Mesothelial cell of epicardium (in vitro differentiated cells): ENCODE results near the gene ZKSCAN2. TPM values are rescaled to one million over a fixed set of nuclear protein-coding genes. Genes with fewer than 3 reads are reported as not detected.

Experiments
- DNase-seq, 2 experiments: peaks; one replicate each; pipeline ENCODE4 v3.0.0; 2021; ENCODE audit warnings: low spot score in 2 of 2; ENCODE audit not compliant: unreplicated experiment in 2 of 2
- H3K27ac Mint-ChIP-seq: 2 replicates; pipeline ENCODE4 v1.8.0; 2021; ENCODE audit warnings: mixed read lengths
- H3K27me3 Mint-ChIP-seq: 2 replicates; pipeline ENCODE4 v1.8.0; 2021; ENCODE audit warnings: low read depth, mixed read lengths
- H3K36me3 Mint-ChIP-seq: 2 replicates; pipeline ENCODE4 v1.8.0; 2021; ENCODE audit warnings: mixed read lengths
- H3K4me1 Mint-ChIP-seq: 2 replicates; pipeline ENCODE4 v1.8.0; 2021; ENCODE audit warnings: mixed read lengths
- H3K4me3 Mint-ChIP-seq: 2 replicates; pipeline ENCODE4 v1.8.0; 2021; ENCODE audit warnings: mild to moderate bottlenecking, moderate library complexity, mixed read lengths
- H3K9me3 Mint-ChIP-seq: 2 replicates; pipeline ENCODE4 v1.8.0; 2021; ENCODE audit warnings: mixed read lengths
- total RNA-seq: library from RNA; stranded (reverse); gene quantifications from 3 replicates; pipeline ENCODE4 v1.2.1, GENCODE V29; 2021
- TF ChIP-seq, protein P1 (sequence below): fragments of 200-600 bp; sonication (generic); IDR thresholded peaks from one replicate; pipeline ENCODE4 v1.5.0; 2021; ENCODE audit warnings: antibody characterized with exemption; ENCODE audit not compliant: unreplicated experiment

ZKSCAN2 gene
- total RNA-seq, 1 donor from 2014 or later, result 21.5 TPM

DNA sequence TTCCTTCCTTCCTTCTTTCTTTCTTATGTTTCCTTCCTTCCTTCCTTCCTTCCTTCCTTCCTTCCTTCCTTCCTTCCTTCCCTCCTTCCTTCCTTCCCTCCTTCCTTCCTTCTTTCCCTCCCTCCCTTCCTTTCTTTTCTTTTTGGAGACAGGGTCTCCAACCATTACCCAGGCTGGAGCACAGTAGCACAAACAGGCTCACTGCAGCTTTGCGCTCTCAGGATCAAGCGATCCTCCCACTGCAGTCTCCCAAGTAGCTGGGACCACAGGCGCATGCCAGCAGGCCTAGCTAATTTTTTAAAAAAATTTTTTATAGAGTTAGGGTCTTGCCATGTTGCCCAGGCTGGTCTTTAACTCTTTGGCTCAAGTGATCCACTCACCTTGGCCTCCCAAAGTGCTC lies 31.8 kb upstream of the ZKSCAN2 start:
- TF ChIP-seq, protein P1, sequence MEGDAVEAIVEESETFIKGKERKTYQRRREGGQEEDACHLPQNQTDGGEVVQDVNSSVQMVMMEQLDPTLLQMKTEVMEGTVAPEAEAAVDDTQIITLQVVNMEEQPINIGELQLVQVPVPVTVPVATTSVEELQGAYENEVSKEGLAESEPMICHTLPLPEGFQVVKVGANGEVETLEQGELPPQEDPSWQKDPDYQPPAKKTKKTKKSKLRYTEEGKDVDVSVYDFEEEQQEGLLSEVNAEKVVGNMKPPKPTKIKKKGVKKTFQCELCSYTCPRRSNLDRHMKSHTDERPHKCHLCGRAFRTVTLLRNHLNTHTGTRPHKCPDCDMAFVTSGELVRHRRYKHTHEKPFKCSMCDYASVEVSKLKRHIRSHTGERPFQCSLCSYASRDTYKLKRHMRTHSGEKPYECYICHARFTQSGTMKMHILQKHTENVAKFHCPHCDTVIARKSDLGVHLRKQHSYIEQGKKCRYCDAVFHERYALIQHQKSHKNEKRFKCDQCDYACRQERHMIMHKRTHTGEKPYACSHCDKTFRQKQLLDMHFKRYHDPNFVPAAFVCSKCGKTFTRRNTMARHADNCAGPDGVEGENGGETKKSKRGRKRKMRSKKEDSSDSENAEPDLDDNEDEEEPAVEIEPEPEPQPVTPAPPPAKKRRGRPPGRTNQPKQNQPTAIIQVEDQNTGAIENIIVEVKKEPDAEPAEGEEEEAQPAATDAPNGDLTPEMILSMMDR, result no peak
- DNase-seq, result no peak
- H3K9me3 Mint-ChIP-seq, result peaks cover 2% of the 10 kb centered on the region
- H3K36me3 Mint-ChIP-seq, result peaks cover 25% of the 10 kb centered on the region
- no peak overlapping the region for H3K27ac Mint-ChIP-seq
- no peaks in the 10 kb centered on the region for H3K27me3 Mint-ChIP-seq
- no peaks in the 10 kb centered on the region for H3K4me1 Mint-ChIP-seq
- H3K4me3 Mint-ChIP-seq, result no peak overlapping the region

DNA sequence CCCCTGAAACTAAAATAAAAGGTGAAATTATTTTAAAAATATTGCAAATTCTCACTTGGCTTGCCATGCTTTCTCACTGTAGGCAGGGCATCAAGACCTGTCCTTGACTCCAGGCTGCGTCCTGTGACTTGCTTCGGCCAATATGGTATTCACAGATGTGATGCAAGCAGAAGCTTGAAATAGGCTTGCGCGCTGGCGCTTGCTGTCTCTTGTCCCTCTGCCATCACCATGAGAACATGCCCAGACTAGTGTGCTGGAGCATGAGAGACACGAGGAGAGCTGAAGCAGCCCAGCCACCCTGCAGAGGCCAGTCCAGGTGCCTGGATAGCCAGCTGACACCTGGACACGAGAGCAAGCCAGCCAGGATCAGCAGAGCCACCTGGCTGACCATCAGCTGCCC lies 21.8 kb upstream of the ZKSCAN2 start:
- Mint-ChIP-seq H3K9me3 (peaks cover 21% of the 10 kb centered on the region), H3K4me1 (peaks cover 4% of the 10 kb centered on the region), H3K27me3 (no peaks in the 10 kb centered on the region), H3K36me3 (peaks cover 3% of the 10 kb centered on the region), H3K27ac (no peak overlapping the region), H3K4me3 (no peak overlapping the region)
- TF ChIP-seq, protein P1, result no peak
- no peak for DNase-seq

DNA sequence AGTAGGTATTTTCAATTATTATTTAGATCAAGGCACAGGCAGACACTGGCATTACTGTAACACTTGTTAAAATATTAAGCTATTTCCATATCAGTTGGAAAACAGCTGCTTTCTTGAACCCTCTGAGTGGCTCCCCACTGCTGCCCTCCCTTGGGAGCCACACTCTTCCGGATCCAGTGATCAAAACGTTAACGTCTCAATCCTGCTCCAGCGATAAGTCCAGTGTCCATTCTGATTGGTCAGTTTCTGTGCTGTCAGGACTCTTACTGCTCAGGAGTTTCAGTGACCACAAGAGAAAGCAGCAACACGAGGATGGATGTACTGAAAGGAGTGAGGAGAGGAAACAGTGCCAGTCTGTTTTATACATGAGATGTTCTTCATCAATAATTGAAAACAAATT lies 13.8 kb upstream of the ZKSCAN2 start:
- no peaks in the 10 kb centered on the region for H3K27me3 Mint-ChIP-seq
- DNase-seq, result no peak
- no peaks in the 10 kb centered on the region for H3K4me1 Mint-ChIP-seq
- peaks cover 12% of the 10 kb centered on the region for H3K36me3 Mint-ChIP-seq
- H3K9me3 Mint-ChIP-seq, result peaks cover 4% of the 10 kb centered on the region
- TF ChIP-seq, protein P1, result no peak
- H3K27ac Mint-ChIP-seq, result no peak overlapping the region
- no peak overlapping the region for H3K4me3 Mint-ChIP-seq

DNA sequence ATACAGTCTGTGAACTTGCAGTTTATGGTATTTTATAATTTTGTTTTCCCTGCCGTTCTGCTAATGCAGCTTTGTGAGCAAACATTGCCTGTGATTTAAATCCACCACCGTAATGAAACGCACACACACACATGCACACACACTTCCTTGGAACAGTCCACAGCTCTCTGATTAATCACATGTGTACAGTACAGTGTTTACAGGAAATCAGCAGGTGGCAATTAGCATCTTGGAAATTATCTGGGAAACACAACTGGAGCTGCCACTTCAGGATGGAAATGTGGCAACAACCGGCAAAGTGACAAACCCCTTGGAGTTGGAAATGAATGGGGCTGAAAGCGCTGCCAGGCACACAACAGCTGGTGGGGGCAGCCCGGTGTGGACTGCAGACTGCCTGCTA lies 12.9 kb upstream of the ZKSCAN2 start:
- H3K9me3 Mint-ChIP-seq, result peaks cover 7% of the 10 kb centered on the region
- H3K27me3 Mint-ChIP-seq, result no peaks in the 10 kb centered on the region
- H3K36me3 Mint-ChIP-seq, result peaks cover 19% of the 10 kb centered on the region
- H3K27ac Mint-ChIP-seq, result no peak overlapping the region
- TF ChIP-seq, protein P1, result no peak
- no peak for DNase-seq
- H3K4me1 Mint-ChIP-seq, result no peaks in the 10 kb centered on the region
- H3K4me3 Mint-ChIP-seq, result no peak overlapping the region

DNA sequence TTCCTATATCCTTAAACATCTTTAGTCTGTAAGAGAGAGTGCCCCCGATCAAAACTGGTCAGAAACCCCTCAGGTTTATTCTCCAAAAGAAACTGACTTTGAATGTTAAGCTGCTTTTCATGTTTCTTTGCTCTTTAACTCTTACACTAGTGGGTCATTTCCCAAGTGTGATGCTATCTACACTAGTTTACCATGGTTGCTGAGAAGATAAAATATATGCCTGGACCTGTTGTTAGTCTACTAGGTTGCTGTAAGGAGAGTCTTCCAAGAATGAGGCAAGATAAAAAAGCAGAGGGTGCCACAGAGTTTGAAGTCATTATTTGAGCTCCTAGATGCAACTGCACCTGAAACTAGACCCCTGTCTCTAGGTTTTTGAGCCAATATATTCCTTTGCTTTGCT lies 12.2 kb upstream of the ZKSCAN2 start:
- Mint-ChIP-seq H3K9me3 (peaks cover 7% of the 10 kb centered on the region), H3K36me3 (peaks cover 19% of the 10 kb centered on the region), H3K27ac (no peak overlapping the region), H3K4me3 (no peak overlapping the region), H3K4me1 (no peaks in the 10 kb centered on the region), H3K27me3 (no peaks in the 10 kb centered on the region)
- DNase-seq, result no peak
- TF ChIP-seq, protein P1, result no peak

DNA sequence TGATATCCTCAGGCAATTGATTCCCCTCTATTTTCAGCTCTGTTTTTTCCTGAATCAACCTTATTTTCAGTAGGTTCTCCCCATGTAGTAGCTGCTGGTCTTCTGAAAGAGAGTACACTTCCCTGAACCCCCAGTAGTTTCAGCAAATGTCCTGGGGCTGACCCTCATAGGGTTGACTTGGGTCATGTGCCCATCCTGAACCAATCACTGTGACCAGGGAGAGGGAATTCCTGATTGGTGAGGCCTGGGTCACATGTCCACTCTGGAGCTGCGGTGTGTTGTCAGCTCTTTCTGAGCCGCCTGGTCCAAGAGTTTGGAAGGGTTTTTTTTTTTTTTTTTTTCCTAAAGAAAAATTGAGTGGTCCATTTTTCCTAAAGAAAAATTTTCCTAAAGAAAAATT lies 8.3 kb upstream of the ZKSCAN2 start:
- Mint-ChIP-seq H3K27ac (no peak overlapping the region), H3K4me1 (no peaks in the 10 kb centered on the region), H3K36me3 (peaks cover 18% of the 10 kb centered on the region), H3K27me3 (no peaks in the 10 kb centered on the region), H3K9me3 (peaks cover 4% of the 10 kb centered on the region), H3K4me3 (no peak overlapping the region)
- TF ChIP-seq, protein P1, result no peak
- DNase-seq, result no peak
